GM21528 (cell line): ENCODE results near the gene CECR2.
"Not testable (repeated sequence)": the region's sequence is repeated elsewhere in the genome, so short reads cannot be mapped to it uniquely, and the experiment has no call there.

Experiments used
- ATAC-seq: cut with Tn5 transposase; IDR thresholded peaks from one replicate; pipeline ENCODE4 v1.9.1; 2021; ENCODE audit warnings: mild to moderate bottlenecking, moderate library complexity; ENCODE audit not compliant: unreplicated experiment, low FRiP score

The CECR2 gene

GRCh38 chr22:17400305-17400704 is 31.0 kb downstream of the CECR2 start:
- no peak for ATAC-seq

DNA sequence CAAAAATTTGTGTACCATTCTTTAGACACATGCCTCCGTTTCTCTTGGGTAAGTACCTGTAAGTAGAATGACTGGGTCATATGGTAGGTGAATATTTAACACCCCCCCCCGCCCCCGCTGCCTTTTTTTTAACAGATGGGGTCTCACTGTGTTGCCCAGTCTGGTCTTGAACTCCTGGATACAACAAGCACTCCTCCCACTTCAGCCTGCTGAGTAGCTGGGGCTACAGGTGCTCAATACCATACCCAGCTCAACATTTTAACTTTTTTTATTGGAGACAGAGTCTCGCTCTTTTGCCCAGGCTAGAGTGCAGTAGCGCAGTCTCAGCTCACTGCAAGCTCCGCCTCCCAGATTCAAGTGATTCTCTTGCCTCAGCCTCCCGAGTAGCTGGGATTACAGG is 32.5 kb downstream of the CECR2 start:
- no peak for ATAC-seq

GRCh38 chr22:17402293-17402692 is 33.0 kb downstream of the CECR2 start:
- no peak for ATAC-seq

GRCh38 chr22:17403906-17404305 is 34.6 kb downstream of the CECR2 start:
- ATAC-seq = no peak

DNA sequence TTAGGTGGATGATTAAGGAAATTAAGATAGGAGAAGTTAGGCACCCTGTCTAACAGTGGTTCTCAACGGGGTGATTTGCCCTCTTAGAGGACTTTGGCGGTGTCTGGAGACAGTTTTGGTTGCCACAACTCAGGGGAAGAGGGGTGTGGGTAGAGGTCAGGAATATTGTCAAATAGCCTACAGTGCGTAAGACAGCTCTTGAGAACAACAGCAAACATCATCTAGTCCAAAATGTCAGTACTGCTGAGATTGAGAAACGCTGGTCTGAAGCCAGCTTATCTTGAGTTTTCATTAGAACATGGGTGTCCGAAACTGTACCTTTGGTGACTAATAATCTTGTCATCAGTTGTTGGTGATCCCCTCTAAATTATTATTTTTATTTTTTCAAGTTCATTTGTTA is 38.4 kb downstream of the CECR2 start:
- no peak for ATAC-seq

DNA sequence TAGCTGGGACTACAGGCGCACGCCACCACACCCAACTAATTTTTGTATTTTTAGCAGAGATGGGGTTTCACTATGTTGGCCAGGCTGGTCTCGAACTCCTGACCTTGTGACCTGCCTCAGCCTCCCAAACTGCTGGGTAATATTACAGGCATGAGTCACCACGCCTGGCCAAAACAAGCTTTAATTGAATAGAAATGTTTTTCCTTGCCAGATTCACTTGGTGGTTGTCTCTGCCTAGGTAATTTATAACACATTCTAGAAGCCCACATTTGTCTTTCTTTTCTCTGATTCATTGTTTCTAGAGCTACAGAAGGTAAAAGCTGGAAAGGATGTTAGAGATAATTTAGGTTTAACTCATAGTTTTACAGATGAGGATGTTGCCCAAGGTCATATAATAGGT is 41.3 kb downstream of the CECR2 start:
- no peak for ATAC-seq

GRCh38 chr22:17411213-17411612 is 42.0 kb downstream of the CECR2 start:
- no peak for ATAC-seq

DNA sequence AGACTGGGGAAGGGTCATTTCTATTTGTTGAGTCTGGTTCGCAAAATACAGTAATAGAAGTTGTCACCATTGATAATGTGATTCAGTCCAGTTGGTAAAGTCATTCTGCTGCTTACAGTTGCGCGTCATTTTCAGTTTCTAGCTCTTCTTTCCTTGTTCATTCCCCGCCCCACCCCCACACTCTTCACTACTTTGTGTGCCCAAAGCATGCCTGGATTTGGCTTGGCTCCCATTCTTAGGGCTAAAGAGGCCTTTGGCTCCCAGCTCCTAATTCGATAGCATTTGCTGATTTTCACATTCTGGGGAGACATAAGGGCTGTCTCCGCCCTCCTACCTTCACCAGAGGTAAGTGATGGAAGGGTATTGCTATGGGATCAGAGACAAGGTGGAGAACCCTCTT is 43.0 kb downstream of the CECR2 start:
- ATAC-seq = no peak

GRCh38 chr22:17418890-17419324 is 49.6 kb downstream of the CECR2 start:
- ATAC-seq = no peak

- ATAC-seq = no peak
These were observed 50.1 kb downstream of the CECR2 start for GRCh38 chr22:17419348-17419747.

- ATAC-seq = no peak
These were observed 53.6 kb downstream of the CECR2 start for GRCh38 chr22:17422736-17423343.

DNA sequence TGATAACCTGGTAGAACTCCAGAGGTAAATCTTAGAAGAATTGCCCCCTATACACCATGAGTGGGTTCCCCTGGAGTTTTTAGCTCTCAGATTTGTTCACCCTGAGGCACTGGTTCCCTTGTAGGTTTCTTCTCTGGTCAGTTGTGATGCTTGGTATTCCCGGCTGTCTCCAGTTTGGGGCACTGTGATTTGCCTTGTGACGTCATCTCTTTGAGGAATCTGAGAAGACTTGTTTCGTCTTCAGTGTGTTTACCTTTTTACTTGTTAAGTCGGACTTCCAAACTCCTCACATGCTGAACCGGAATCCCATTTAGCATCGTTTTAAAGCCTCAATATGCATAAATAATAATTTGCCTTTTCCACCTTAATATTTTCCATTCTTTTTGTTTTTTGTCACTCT is 54.4 kb downstream of the CECR2 start:
- ATAC-seq = no peak

- ATAC-seq = not testable (repeated sequence)
These were observed 58.3 kb downstream of the CECR2 start for GRCh38 chr22:17427528-17427927.

DNA sequence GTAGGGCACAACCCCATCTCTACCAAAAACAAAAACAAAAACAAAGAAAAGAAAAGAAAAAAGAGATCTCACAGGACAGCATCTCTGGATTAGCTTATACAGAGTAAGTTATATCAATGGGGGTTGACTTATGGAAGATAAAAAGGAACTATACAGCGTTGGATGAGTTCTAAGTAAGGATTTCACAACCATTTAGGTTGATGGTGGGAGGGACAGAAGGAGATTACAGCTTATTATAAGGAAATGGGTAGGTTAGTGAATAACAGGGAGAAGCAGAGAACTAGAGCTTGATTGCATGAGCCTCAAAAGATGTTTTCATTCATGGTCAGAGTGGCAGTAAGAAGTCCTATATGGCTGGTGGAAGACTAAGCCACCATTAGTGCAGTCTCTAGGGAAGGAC is 60.3 kb downstream of the CECR2 start:
- no peak for ATAC-seq

DNA sequence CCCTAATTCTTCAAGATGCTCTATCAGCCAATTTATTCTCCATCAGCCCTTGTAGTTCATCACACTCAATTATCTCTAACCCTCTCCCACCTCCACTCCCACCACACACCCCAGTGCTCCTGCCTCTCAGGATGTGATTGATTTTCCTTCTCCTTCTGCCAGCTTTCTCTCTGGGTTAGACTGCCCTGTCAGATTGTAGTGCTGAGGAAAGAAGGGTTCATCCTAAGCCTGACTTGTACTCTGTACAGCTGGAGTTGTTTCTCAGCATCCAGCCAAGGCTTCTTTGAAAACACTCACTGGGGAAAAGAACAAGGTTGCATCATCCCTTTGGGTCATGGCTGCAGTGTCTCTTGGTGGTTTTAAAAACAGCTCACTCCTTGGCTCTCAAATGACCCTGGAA is 61.2 kb downstream of the CECR2 start:
- ATAC-seq = no peak

DNA sequence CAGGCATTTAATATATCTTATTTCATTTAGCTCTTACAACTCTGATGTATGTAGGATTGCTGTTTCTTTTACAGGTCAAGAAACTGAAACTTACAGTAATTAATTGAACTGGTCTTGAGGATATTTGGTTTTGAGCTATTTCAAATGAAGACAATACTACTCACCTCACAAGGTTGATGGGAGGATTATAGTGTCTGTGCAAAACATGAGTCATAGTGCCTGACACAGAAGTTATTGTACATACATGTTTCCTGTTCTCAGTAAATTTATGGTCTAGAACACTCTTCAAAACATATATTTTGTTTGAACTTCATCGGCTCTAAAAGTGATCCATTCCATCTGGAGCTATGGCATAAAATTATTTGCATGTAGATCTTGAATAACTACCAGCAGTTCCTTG is 61.9 kb downstream of the CECR2 start:
- no peak for ATAC-seq

DNA sequence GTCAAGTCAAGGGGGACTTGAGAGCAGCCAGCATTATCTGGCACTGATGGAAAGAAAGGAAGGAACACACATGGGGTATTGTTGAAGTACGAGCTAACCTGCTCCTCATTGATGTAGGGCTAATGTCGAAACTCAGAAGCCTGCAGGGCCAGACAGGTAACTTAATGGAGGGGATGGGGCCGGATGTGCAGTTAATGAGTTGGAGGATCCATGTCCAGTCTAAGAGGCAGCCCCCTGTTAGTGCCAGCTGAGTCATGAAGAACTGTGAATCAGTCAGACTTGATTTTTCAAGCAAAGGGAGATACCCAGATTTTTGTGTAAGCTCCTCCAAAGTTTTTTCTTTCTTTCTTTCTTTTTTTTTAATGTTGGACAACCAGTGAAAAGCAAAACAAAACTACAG is 65.6 kb downstream of the CECR2 start:
- ATAC-seq = no peak

- no peak for ATAC-seq
These were observed 66.1 kb downstream of the CECR2 start for GRCh38 chr22:17435375-17435774.

- ATAC-seq = no peak
These were observed 67.2 kb downstream of the CECR2 start for GRCh38 chr22:17436382-17436980.

GRCh38 chr22:17436981-17437412 is 67.7 kb downstream of the CECR2 start:
- no peak for ATAC-seq

- no peak for ATAC-seq
These were observed 68.8 kb downstream of the CECR2 start for GRCh38 chr22:17438026-17438425.

DNA sequence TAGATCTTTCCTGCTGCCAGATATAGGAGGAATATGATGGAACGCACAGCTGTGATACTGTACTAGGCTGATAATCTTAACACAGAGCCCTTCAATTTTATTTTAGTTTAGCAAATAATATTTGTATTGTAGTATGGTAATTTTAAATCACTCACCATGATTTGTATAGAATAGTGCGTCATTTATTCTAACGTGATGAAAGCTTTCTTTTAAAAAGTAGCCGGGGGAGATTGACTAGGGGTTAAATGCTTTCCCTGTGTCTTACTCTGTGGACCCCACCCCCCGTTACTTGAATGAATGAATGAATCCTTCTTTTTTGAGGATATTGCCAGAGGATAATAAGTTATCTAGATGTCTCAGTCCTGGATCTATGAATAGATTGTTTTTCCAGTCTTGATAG is 72.1 kb downstream of the CECR2 start:
- no peak for ATAC-seq
